RWPE1 (cell line): ENCODE results near the gene FOXP4.
A peak's percentile ranks its signal among the peaks of the same experiment; 100 is the strongest.

ENCODE experiments used
- CTCF ChIA-PET: fragments of 350-600 bp; sonication (Branson Sonifier 250); formaldehyde crosslinking; extraction: SDS; loops from one replicate; lab custom pipeline; 2021; lab: Yijun Ruan, JAX
- POLR2A ChIA-PET: fragments of 400-600 bp; formaldehyde crosslinking; extraction: SDS; loops from one replicate; lab custom pipeline; 2020; ENCODE audit warnings: antibody characterized with exemption; ENCODE audit not compliant: low non-redundant PET; lab: Yijun Ruan, JAX
- DNase-seq: peaks from one replicate; pipeline ENCODE4 v3.0.0; 2012; ENCODE audit warnings: low spot score
- H3K27ac ChIP-seq: fragments of 450-650 bp; 2 replicates; pipeline ENCODE4 v1.5.1; 2017
- CTCF ChIP-seq: fragments of 450-650 bp; conservative IDR thresholded peaks from 2 replicates; pipeline ENCODE4 v1.5.1; 2017; ENCODE audit warnings: low read depth, mild to moderate bottlenecking

FOXP4 gene

GRCh38 chr6:41551086-41551700 lies 5.0 kb downstream of the FOXP4 start:
- CTCF ChIA-PET: no interaction called here
- POLR2A ChIA-PET: no interaction called here
- no peak for TF ChIP-seq CTCF
- DNase-seq: no peak
- peak overlapping the region; percentile 48 for H3K27ac ChIP-seq

- ChIA-PET POLR2A (no interaction called here), CTCF (no interaction called here)
- H3K27ac ChIP-seq: peak overlapping the region; percentile 48; the same call in 1 of the 2 replicates
- TF ChIP-seq CTCF: no peak
- DNase-seq: no peak
Measured at GRCh38 chr6:41551857-41552256, 5.7 kb downstream of the FOXP4 start.

- no peak for DNase-seq
- CTCF ChIA-PET: no interaction called here
- POLR2A ChIA-PET: no interaction called here
- no peak for TF ChIP-seq CTCF
- no peak overlapping the region for H3K27ac ChIP-seq
Measured at GRCh38 chr6:41552723-41553122, 6.5 kb downstream of the FOXP4 start.

- no peak for TF ChIP-seq CTCF
- POLR2A ChIA-PET: no interaction called here
- H3K27ac ChIP-seq: no peak overlapping the region
- CTCF ChIA-PET: no interaction called here
- DNase-seq: no peak
Measured at GRCh38 chr6:41553405-41553999, 7.3 kb downstream of the FOXP4 start.

- no peak for TF ChIP-seq CTCF
- H3K27ac ChIP-seq: no peak overlapping the region
- DNase-seq: no peak
- ChIA-PET POLR2A (no interaction called here), CTCF (no interaction called here)
Measured at GRCh38 chr6:41555326-41556300, 9.4 kb downstream of the FOXP4 start.

- CTCF ChIA-PET: no interaction called here
- no peak for TF ChIP-seq CTCF
- POLR2A ChIA-PET: no interaction called here
- no peak overlapping the region for H3K27ac ChIP-seq
- no peak for DNase-seq
Measured at GRCh38 chr6:41557335-41557734, 11.2 kb downstream of the FOXP4 start.
